Measurements from ENCODE around the gene FOXN3.

Gene FOXN3

GRCh38 chr14:89291351-89291940 lies 125.6 kb downstream of the FOXN3 start:
- H3K27ac ChIP-seq, result no peak overlapping the region
- no peak for TF ChIP-seq CTCF (IDR thresholded peaks at IDR 0.05; ENCODE audit: low read depth, low read length, missing control alignments)
- H3K4me3 ChIP-seq (ENCODE audit: low read depth, low read length), result no peak overlapping the region
- no peak for DNase-seq
- in situ Hi-C loops (cut with HindIII; ENCODE audit: low pct_ligation_motif_present, low sequenced_read_pairs), result no loop called here
- H3K27me3 ChIP-seq (replicated peaks), result no peaks in the 10 kb centered on the region
- H3K36me3 ChIP-seq (replicated peaks), result no peaks in the 10 kb centered on the region

- H3K27me3 ChIP-seq (replicated peaks), result no peaks in the 10 kb centered on the region
- TF ChIP-seq CTCF (IDR thresholded peaks at IDR 0.05; ENCODE audit: low read depth, low read length, missing control alignments), result no peak
- H3K27ac ChIP-seq, result no peak overlapping the region
- DNase-seq, result no peak
- in situ Hi-C loops (cut with HindIII; ENCODE audit: low pct_ligation_motif_present, low sequenced_read_pairs), result no loop called here
- no peaks in the 10 kb centered on the region for H3K36me3 ChIP-seq (replicated peaks)
- H3K4me3 ChIP-seq (ENCODE audit: low read depth, low read length), result no peak overlapping the region
Observed at GRCh38 chr14:89290813-89291212, 126.2 kb downstream of the FOXN3 start.

GRCh38 chr14:89289477-89289876 lies 127.6 kb downstream of the FOXN3 start:
- Histone ChIP-seq H3K27me3 (replicated peaks) (no peaks in the 10 kb centered on the region), H3K27ac (no peak overlapping the region), H3K4me3 (ENCODE audit: low read depth, low read length) (no peak overlapping the region), H3K36me3 (replicated peaks) (no peaks in the 10 kb centered on the region)
- no peak for TF ChIP-seq CTCF (IDR thresholded peaks at IDR 0.05; ENCODE audit: low read depth, low read length, missing control alignments)
- in situ Hi-C loops (cut with HindIII; ENCODE audit: low pct_ligation_motif_present, low sequenced_read_pairs), result no loop called here
- no peak for DNase-seq

GRCh38 chr14:89288114-89288513 lies 128.9 kb downstream of the FOXN3 start:
- no peak for DNase-seq
- in situ Hi-C loops (cut with HindIII; ENCODE audit: low pct_ligation_motif_present, low sequenced_read_pairs), result no loop called here
- H3K4me3 ChIP-seq (ENCODE audit: low read depth, low read length), result no peak overlapping the region
- no peaks in the 10 kb centered on the region for H3K36me3 ChIP-seq (replicated peaks)
- no peak overlapping the region for H3K27ac ChIP-seq
- no peak for TF ChIP-seq CTCF (IDR thresholded peaks at IDR 0.05; ENCODE audit: low read depth, low read length, missing control alignments)
- no peaks in the 10 kb centered on the region for H3K27me3 ChIP-seq (replicated peaks)

GRCh38 chr14:89284333-89285058 lies 132.5 kb downstream of the FOXN3 start:
- Histone ChIP-seq H3K4me3 (ENCODE audit: low read depth, low read length) (no peak overlapping the region), H3K27ac (no peak overlapping the region), H3K27me3 (replicated peaks) (no peaks in the 10 kb centered on the region), H3K36me3 (replicated peaks) (peaks cover 2% of the 10 kb centered on the region)
- in situ Hi-C loops (cut with HindIII; ENCODE audit: low pct_ligation_motif_present, low sequenced_read_pairs), result no loop called here
- TF ChIP-seq CTCF (IDR thresholded peaks at IDR 0.05; ENCODE audit: low read depth, low read length, missing control alignments), result no peak
- DNase-seq, result peak; percentile 33
